ENCODE measurements around the gene SP110.

The SP110 gene

DNA sequence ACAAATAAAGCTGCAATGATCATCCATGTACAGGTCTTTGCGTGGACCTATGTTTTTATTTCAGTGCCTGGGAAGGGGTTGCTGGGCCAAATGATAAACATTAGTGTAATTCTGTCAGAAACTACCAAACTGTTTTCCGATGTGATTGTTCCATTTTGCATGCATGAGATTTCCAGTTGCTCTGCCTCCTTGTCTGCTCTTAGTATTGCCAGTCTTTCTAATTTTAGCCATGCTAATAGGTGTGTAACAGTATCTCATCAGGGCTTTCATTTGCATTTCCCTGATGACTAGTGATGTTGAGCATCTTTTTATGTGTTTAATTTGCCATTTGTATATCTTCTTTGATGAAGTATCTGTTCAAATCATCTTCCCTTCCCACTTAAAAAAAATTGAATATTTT lies 67.5 kb downstream of the SP110 start:
- TF ChIP-seq ZFP3 (tag by site-specific recombination; IDR thresholded peaks at IDR 0.05; ENCODE audit: low read depth) (no peak), ZSCAN30 (tag by site-specific recombination; IDR thresholded peaks at IDR 0.05) (no peak), ZNF133 (tag by site-specific recombination; IDR thresholded peaks at IDR 0.05) (no peak), ZNF211 (tag by site-specific recombination; IDR thresholded peaks at IDR 0.05; ENCODE audit: low read depth) (no peak), ZNF514 (tag by site-specific recombination; IDR thresholded peaks at IDR 0.05) (no peak), SP2 (tag by site-specific recombination; IDR thresholded peaks at IDR 0.05) (no peak), ZNF48 (tag by site-specific recombination; IDR thresholded peaks at IDR 0.05) (no peak), SCRT1 (tag by site-specific recombination; IDR thresholded peaks at IDR 0.05; ENCODE audit: borderline replicate concordance) (no peak), GFI1B (tag by site-specific recombination; IDR thresholded peaks at IDR 0.05) (no peak), ZNF221 (tag by site-specific recombination; IDR thresholded peaks at IDR 0.05; ENCODE audit: borderline replicate concordance) (no peak), ZNF155 (tag by site-specific recombination; IDR thresholded peaks at IDR 0.05) (no peak), SCRT2 (tag by site-specific recombination; IDR thresholded peaks at IDR 0.05) (no peak)
- TF ChIP-seq, protein P1, sequence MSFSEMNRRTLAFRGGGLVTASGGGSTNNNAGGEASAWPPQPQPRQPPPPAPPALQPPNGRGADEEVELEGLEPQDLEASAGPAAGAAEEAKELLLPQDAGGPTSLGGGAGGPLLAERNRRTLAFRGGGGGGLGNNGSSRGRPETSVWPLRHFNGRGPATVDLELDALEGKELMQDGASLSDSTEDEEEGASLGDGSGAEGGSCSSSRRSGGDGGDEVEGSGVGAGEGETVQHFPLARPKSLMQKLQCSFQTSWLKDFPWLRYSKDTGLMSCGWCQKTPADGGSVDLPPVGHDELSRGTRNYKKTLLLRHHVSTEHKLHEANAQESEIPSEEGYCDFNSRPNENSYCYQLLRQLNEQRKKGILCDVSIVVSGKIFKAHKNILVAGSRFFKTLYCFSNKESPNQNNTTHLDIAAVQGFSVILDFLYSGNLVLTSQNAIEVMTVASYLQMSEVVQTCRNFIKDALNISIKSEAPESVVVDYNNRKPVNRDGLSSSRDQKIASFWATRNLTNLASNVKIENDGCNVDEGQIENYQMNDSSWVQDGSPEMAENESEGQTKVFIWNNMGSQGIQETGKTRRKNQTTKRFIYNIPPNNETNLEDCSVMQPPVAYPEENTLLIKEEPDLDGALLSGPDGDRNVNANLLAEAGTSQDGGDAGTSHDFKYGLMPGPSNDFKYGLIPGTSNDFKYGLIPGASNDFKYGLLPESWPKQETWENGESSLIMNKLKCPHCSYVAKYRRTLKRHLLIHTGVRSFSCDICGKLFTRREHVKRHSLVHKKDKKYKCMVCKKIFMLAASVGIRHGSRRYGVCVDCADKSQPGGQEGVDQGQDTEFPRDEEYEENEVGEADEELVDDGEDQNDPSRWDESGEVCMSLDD (tag by site-specific recombination; IDR thresholded peaks at IDR 0.05): no peak
- TF ChIP-seq, protein P2, sequence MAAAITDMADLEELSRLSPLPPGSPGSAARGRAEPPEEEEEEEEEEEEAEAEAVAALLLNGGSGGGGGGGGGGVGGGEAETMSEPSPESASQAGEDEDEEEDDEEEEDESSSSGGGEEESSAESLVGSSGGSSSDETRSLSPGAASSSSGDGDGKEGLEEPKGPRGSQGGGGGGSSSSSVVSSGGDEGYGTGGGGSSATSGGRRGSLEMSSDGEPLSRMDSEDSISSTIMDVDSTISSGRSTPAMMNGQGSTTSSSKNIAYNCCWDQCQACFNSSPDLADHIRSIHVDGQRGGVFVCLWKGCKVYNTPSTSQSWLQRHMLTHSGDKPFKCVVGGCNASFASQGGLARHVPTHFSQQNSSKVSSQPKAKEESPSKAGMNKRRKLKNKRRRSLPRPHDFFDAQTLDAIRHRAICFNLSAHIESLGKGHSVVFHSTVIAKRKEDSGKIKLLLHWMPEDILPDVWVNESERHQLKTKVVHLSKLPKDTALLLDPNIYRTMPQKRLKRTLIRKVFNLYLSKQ (tag by site-specific recombination; IDR thresholded peaks at IDR 0.05; ENCODE audit: borderline replicate concordance): no peak
- TF ChIP-seq, protein P3, sequence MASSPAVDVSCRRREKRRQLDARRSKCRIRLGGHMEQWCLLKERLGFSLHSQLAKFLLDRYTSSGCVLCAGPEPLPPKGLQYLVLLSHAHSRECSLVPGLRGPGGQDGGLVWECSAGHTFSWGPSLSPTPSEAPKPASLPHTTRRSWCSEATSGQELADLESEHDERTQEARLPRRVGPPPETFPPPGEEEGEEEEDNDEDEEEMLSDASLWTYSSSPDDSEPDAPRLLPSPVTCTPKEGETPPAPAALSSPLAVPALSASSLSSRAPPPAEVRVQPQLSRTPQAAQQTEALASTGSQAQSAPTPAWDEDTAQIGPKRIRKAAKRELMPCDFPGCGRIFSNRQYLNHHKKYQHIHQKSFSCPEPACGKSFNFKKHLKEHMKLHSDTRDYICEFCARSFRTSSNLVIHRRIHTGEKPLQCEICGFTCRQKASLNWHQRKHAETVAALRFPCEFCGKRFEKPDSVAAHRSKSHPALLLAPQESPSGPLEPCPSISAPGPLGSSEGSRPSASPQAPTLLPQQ (tag by site-specific recombination; IDR thresholded peaks at IDR 0.05): no peak
- TF ChIP-seq, protein P4, sequence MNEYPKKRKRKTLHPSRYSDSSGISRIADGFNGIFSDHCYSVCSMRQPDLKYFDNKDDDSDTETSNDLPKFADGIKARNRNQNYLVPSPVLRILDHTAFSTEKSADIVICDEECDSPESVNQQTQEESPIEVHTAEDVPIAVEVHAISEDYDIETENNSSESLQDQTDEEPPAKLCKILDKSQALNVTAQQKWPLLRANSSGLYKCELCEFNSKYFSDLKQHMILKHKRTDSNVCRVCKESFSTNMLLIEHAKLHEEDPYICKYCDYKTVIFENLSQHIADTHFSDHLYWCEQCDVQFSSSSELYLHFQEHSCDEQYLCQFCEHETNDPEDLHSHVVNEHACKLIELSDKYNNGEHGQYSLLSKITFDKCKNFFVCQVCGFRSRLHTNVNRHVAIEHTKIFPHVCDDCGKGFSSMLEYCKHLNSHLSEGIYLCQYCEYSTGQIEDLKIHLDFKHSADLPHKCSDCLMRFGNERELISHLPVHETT (tag by site-specific recombination; IDR thresholded peaks at IDR 0.05): no peak
- TF ChIP-seq, protein P5, sequence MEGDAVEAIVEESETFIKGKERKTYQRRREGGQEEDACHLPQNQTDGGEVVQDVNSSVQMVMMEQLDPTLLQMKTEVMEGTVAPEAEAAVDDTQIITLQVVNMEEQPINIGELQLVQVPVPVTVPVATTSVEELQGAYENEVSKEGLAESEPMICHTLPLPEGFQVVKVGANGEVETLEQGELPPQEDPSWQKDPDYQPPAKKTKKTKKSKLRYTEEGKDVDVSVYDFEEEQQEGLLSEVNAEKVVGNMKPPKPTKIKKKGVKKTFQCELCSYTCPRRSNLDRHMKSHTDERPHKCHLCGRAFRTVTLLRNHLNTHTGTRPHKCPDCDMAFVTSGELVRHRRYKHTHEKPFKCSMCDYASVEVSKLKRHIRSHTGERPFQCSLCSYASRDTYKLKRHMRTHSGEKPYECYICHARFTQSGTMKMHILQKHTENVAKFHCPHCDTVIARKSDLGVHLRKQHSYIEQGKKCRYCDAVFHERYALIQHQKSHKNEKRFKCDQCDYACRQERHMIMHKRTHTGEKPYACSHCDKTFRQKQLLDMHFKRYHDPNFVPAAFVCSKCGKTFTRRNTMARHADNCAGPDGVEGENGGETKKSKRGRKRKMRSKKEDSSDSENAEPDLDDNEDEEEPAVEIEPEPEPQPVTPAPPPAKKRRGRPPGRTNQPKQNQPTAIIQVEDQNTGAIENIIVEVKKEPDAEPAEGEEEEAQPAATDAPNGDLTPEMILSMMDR (tag by site-specific recombination; IDR thresholded peaks at IDR 0.05): no peak
- TF ChIP-seq, protein P6, sequence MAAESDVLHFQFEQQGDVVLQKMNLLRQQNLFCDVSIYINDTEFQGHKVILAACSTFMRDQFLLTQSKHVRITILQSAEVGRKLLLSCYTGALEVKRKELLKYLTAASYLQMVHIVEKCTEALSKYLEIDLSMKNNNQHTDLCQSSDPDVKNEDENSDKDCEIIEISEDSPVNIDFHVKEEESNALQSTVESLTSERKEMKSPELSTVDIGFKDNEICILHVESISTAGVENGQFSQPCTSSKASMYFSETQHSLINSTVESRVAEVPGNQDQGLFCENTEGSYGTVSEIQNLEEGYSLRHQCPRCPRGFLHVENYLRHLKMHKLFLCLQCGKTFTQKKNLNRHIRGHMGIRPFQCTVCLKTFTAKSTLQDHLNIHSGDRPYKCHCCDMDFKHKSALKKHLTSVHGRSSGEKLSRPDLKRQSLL (tag by site-specific recombination; IDR thresholded peaks at IDR 0.05): no peak
- Histone ChIP-seq H3K27ac (ENCODE audit: extremely low read depth, low read depth, low read length) (no peak overlapping the region), H3K36me3 (ENCODE audit: control insufficient read depth in 2 of 2, insufficient read depth in 1 of 2, low read length in 2 of 2) (no peaks in the 10 kb centered on the region), H3K4me1 (ENCODE audit: control insufficient read depth, insufficient read depth, low read length) (no peaks in the 10 kb centered on the region), H3K4me3 (ENCODE audit: low read depth, low read length) (no peak overlapping the region), H3K9me3 (ENCODE audit: control insufficient read depth, insufficient read depth, low read depth, low read length) (no peaks in the 10 kb centered on the region)
- POLR2A ChIA-PET: no interaction called here
- CTCF ChIA-PET: no interaction called here

Measured in HEK293 (cell line).